ENCODE results near the gene KCNMB2.

DNA sequence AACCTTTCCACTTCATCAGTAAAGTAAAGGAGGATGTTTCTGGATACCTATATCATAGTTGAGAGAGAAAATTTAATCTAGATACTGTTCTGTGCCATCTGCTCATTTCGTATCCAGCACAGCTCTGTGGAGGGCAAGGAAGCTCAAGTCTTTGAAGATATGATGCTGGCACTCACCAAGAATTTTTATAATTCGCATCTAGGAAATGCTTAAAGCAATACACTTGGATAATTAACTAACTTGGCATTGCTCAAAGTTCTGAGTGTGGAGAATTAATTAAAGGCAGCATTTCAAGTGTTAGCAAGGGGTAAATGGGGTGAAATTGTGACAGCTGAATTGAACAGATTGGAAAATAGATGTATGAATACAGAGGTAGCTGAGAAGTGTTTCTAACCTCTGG is 213.2 kb downstream of the KCNMB2 start:
- TF ChIP-seq CTCF (IDR thresholded peaks at IDR 0.05) (no peak), POLR2A (IDR thresholded peaks at IDR 0.05) (no peak)
